Ovary (tissue), 9 donors: ENCODE data around the gene ENTR1. TPM values are rescaled to one million over a fixed set of nuclear protein-coding genes. Genes with fewer than 3 reads are reported as not detected.

Experiments
- DNase-seq, 5 donors: peaks; one replicate each; pipeline ENCODE4 v3.0.0-alpha.2; 2019 to 2020
- H3K27ac ChIP-seq, 2 donors: fragments of 200-600 bp; one replicate each; pipeline versions ENCODE4 v1.5.1 to v1.8.0; 2019 to 2022
- H3K27me3 ChIP-seq: fragments of 200-600 bp; one replicate; pipeline ENCODE4 v1.8.0; 2022
- H3K36me3 ChIP-seq: fragments of 200-600 bp; sonication (generic); one replicate; pipeline ENCODE4 v1.5.1; 2019
- H3K4me1 ChIP-seq: one replicate; pipeline ENCODE4 v1.8.1; 2013; ENCODE audit warnings: mild to moderate bottlenecking, moderate library complexity; ENCODE audit not compliant: insufficient read depth
- H3K4me3 ChIP-seq: fragments of 200-600 bp; sonication (generic); one replicate; pipeline ENCODE4 v1.5.1; 2017
- H3K9me3 ChIP-seq, 2 donors: fragments of 200-600 bp in 1 of 2; sonication (generic) in 1 of 2; one replicate each; pipeline versions ENCODE4 v1.5.1 to v1.8.1; 2013 to 2019; ENCODE audit warnings: mild to moderate bottlenecking in 1 of 2, moderate library complexity in 1 of 2
- EP300 ChIP-seq: sonication (generic); formaldehyde crosslinking; IDR thresholded peaks from one replicate; pipeline ENCODE4 v1.6.1; 2017; ENCODE audit warnings: antibody characterized with exemption
- POLR2A ChIP-seq: fragments of 450-650 bp; IDR thresholded peaks from one replicate; pipeline ENCODE4 v1.6.1; 2017; ENCODE audit warnings: antibody characterized with exemption, mild to moderate bottlenecking, moderate library complexity
- WGBS, 3 donors: extraction: QIAGEN DNeasy Blood & Tissue Kit in 1 of 3; methylation state at CpG; one replicate each; pipeline versions ENCODE4 v1.1.5 to v1.1.7; 2013 to 2017; 5-methylcytosine and 5-hydroxymethylcytosine counted together
- intact Hi-C, 4 donors: fragments of 100-400 bp; cut with DNase I; formaldehyde crosslinking; loops; one replicate each; pipeline versions ENCODE4 v1.11.0 to v1.15.1; 2022 to 2023
- polyA plus RNA-seq, 2 donors: library from polyadenylated mRNA; stranded (reverse); fragments of 200-250 nt in 1 of 2; fragments of 350-450 nt in 1 of 2; fragmentation: Illumina TruSeq in 1 of 2; extraction: RNeasy Lipid Tissue Mini Kit (QIAGEN cat#74804) in 1 of 2; gene quantifications; one replicate each; pipeline ENCODE4 v1.2.3, GENCODE V29; 2013 to 2014
- total RNA-seq, 7 donors: library from RNA; depleted of rRNA in 2 of 7; stranded (reverse); fragments of >200 nt in 2 of 7; fragmentation: NEBNext Ultra II Directional in 3 of 7; extraction: Animal tissue kit (Norgen Biotek cat#: 25700) in 3 of 7; gene quantifications; one replicate each; pipeline versions ENCODE4 v1.1.0 to v1.2.4, GENCODE V29; 2016 to 2023
- TF ChIP-seq, protein P1 (sequence below), 3 donors: fragments of 450-650 bp in 2 of 3; fragments of 200-600 bp in 1 of 3; IDR thresholded peaks; one replicate each; pipeline versions ENCODE4 v1.5.1 to v1.8.0; 2016 to 2022; ENCODE audit warnings: antibody characterized with exemption in 3 of 3, mild to moderate bottlenecking in 1 of 3
- donor health status: DM: no; HTN: no; CAD: no; lungs with moderate emphysema.
- donor health status: DM: no; HTN: no; CAD: no.
- donor health status: Bipolar disorder and iron deficiency.
- donor health status: DM: yes; HTN: yes; CAD: no.
- donor health status: DM: no; HTN: no; CAD: no.
- donor health status: DM: yes; HTN: yes; CAD: no.

The ENTR1 gene
- total and polyA plus RNA-seq, 9 donors: 19.3 to 52.5 (median 27.2) TPM

DNA sequence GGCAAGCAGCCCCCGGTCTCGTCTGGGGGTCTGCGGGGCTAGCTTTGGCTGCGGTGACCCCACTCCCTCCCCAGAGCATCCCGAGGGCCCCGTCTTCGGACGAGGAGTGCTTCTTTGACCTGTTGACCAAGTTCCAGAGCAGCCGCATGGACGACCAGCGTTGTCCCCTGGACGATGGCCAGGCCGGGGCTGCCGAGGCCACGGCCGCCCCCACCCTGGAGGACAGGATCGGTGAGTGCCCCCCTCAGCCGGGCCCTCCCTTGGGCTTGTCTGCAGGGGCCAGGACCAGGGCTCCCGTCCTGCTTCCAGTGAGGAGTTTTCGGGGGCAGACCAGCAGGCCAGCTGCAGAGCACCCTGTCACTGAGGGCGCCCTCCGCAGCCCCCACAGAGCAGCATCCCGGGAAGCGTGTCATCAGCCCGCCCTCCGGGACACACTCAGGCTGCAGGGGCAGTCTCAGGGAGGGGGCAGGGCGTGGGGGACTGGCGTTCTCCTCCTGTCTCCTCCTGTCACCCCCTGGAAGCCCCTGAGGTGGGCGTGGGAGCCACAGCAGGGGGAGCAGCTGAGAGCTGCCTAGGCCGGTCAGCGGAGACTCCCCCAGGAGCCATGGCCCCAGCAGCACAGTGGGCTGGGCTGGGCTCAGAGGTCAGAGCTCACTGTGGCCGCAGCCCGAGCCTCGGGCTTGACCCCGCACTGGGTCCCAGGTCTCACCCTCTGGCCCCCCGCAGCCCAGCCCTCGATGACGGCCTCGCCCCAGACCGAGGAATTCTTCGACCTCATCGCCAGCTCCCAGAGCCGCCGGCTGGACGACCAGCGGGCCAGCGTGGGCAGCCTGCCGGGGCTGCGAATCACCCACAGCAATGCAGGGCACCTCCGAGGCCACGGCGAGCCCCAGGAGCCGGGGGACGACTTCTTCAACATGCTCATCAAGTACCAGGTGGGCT is 54.5 kb downstream of the ENTR1 start:
- Histone ChIP-seq H3K9me3 (no peaks in the 10 kb centered on the region), H3K27ac (peak overlapping the region in 1 of 2 donors; percentile 38), H3K4me3 (no peak overlapping the region), H3K36me3 (no peaks in the 10 kb centered on the region), H3K27me3 (no peaks in the 10 kb centered on the region), H3K4me1 (peaks cover 6% of the 10 kb centered on the region)
- 69 to 87% (median 75%) methylated on average over 32 to 54 of the region's 54 CpGs for WGBS, 3 donors
- intact Hi-C loops: no loop called here
- DNase-seq: no peak
- no peak for TF ChIP-seq POLR2A
- TF ChIP-seq, protein P1, sequence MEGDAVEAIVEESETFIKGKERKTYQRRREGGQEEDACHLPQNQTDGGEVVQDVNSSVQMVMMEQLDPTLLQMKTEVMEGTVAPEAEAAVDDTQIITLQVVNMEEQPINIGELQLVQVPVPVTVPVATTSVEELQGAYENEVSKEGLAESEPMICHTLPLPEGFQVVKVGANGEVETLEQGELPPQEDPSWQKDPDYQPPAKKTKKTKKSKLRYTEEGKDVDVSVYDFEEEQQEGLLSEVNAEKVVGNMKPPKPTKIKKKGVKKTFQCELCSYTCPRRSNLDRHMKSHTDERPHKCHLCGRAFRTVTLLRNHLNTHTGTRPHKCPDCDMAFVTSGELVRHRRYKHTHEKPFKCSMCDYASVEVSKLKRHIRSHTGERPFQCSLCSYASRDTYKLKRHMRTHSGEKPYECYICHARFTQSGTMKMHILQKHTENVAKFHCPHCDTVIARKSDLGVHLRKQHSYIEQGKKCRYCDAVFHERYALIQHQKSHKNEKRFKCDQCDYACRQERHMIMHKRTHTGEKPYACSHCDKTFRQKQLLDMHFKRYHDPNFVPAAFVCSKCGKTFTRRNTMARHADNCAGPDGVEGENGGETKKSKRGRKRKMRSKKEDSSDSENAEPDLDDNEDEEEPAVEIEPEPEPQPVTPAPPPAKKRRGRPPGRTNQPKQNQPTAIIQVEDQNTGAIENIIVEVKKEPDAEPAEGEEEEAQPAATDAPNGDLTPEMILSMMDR (IDR thresholded peaks at IDR 0.05): no peak
- no peak for TF ChIP-seq EP300

DNA sequence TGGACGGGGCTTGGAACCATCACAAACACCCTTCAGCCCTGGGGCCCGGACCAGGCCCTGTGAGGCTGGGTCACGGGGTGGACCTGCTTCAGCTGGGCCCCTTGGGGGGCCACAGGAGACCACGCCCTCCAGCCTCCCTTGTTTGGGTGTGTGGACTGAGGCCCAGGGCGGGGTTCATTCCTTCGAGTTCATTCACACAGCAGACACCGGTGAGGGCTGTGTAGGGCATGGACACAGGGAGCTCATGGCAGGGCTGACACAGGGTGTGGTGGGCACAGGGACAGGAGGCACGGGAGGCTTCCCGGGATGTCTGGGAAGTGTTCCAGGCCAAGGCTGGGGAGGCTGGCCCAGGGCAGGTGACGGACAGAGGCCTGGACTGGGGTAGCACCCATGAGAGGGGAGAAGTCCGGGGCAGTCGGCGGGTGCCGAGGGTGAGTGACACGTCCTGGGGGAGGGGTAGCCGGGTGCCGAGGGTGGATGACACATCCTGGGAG is 55.8 kb downstream of the ENTR1 start:
- WGBS, 3 donors: 38 to 58% (median 48%) methylated on average over 10 to 17 of the region's 17 CpGs
- Histone ChIP-seq H3K27ac (peak overlapping the region in 1 of 2 donors; percentile 32), H3K27me3 (no peaks in the 10 kb centered on the region), H3K9me3 (no peaks in the 10 kb centered on the region), H3K36me3 (no peaks in the 10 kb centered on the region), H3K4me1 (peaks cover 3% of the 10 kb centered on the region), H3K4me3 (no peak overlapping the region)
- intact Hi-C loops: no loop called here
- TF ChIP-seq POLR2A: no peak
- TF ChIP-seq, protein P1 (IDR thresholded peaks at IDR 0.05): no peak
- no peak for TF ChIP-seq EP300
- DNase-seq: peak in 3 of 5 donors; percentile 50 to 68 (median 60)

GRCh38 chr9:136353757-136354488 is 56.5 kb downstream of the ENTR1 start:
- TF ChIP-seq, protein P1 (IDR thresholded peaks at IDR 0.05): no peak
- TF ChIP-seq EP300 (no peak), POLR2A (no peak)
- Histone ChIP-seq H3K4me1 (peaks cover 3% of the 10 kb centered on the region), H3K9me3 (no peaks in the 10 kb centered on the region), H3K36me3 (no peaks in the 10 kb centered on the region), H3K27ac (peak overlapping the region; percentile 6 to 32), H3K4me3 (no peak overlapping the region), H3K27me3 (no peaks in the 10 kb centered on the region)
- intact Hi-C loops: no loop called here
- 43 to 55% (median 45%) methylated on average over 12 to 13 of the region's 13 CpGs for WGBS, 3 donors
- peak; percentile 56 to 75 (median 66) for DNase-seq

DNA sequence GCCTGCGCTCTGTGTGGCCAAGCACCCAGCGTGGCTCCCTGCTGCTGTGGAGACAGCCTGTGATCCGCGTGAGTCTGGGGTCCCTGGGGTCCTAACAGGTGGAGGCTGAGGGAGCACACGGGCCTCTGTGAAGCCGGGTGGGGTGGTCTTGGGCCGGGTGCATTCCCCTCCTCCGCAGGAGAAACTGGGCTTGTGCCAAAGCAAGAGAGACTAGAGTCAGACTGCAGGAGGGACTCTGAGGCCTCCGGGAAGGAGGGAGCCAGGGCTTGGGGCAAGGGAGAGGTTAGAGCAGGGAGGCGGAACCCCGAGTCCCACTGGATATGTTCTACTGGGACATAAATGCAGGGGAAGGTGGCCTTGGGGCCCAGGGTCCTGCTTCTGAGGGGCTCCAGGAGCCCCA is 57.3 kb downstream of the ENTR1 start:
- Histone ChIP-seq H3K27me3 (no peaks in the 10 kb centered on the region), H3K4me3 (no peak overlapping the region), H3K27ac (no peak overlapping the region), H3K4me1 (peaks cover 3% of the 10 kb centered on the region), H3K9me3 (no peaks in the 10 kb centered on the region), H3K36me3 (no peaks in the 10 kb centered on the region)
- 71 to 78% (median 78%) methylated on average over 11 of the region's 11 CpGs for WGBS, 3 donors
- TF ChIP-seq POLR2A (no peak), EP300 (no peak)
- TF ChIP-seq, protein P1 (IDR thresholded peaks at IDR 0.05): no peak
- intact Hi-C loops: no loop called here
- DNase-seq: no peak
